ENCODE results near the gene SCAF1. TPM values are rescaled to one million over a fixed set of nuclear protein-coding genes. Genes with fewer than 3 reads are reported as not detected.

Gene SCAF1
- total RNA-seq, 1 experiment from 2014 or later, result 25.2 TPM

DNA sequence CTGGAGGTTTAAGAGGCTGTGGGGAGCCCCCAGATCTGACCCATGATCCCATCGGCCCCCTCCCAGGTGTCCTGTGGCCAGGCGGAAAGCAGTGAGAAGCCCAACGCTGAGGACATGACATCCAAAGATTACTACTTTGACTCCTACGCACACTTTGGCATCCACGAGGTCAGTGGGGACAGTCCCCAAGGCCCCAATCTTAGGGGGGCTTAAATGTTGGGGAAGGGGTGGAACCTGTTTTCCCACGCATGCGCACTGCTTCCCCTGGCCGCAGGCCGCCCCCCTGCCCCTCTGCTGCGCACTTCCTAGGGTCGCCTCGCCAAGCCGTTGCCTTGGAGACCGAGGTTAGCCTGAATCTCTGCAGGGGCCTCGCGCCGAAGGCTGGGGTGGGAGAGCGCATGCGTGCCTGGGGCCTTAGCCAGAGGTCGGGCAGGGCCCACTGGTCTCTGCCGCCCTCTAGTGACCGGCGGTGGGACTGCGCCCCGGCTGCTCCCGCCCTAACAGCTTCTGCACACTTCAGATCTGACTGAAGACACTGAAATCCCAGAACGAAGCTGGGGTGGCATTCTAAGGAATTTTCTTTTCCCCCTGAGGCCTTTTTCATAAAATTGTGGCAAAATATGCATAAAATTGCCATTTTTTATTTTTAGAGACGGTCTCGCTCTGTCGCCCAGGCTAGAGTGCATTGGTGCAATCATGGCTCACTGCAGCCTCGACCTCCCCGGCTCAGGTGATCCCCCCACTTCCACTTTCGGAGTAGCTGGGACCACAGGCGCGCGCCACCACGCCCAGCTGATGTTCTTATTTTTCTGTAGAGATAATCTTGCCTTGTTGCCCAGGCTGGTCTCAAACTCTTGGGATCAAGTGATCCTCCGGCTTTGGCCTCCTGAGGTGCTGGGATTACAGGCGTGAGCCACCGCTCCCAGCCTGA is 38.7 kb downstream of the SCAF1 start:
- in situ Hi-C loops (cut with HindIII; ENCODE audit: low sequenced_read_pairs), result no loop called here
- DNase-seq (ENCODE audit: low spot score), result peak; percentile 88

DNA sequence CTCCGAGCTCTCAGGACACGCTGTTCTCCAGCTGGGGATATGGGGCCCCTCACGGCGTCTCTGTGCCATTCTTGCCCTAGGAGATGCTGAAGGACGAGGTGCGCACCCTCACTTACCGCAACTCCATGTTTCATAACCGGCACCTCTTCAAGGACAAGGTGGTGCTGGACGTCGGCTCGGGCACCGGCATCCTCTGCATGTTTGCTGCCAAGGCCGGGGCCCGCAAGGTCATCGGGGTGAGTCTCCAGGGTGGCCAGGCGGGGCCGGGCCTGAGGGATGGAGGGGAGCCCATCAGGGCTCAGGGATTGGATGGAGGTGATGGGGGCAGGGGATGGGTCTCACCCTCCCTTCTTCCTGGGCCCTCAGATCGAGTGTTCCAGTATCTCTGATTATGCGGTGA is 39.8 kb downstream of the SCAF1 start:
- DNase-seq (ENCODE audit: low spot score), result no peak
- in situ Hi-C loops (cut with HindIII; ENCODE audit: low sequenced_read_pairs), result no loop called here

DNA sequence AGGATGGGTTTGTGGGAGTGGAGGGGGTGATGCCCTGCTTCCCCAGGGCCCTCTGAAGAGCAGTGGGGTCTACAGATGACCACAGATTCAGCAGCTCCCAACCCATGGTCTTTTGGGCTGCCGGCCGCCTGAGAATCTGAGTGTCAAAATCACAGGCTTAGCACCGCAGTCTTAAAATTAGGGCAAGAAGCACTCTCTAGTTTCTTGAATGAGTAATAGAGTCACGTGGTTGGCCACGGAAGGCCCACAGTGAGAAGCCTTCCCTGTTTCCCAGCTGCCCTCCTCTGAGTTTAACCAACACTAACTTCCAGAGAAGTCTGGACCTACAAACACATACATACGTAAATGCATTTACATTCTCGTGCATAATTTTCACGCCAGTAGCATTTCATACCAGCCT is 40.3 kb downstream of the SCAF1 start:
- in situ Hi-C loops (cut with HindIII; ENCODE audit: low sequenced_read_pairs), result no loop called here
- DNase-seq (ENCODE audit: low spot score), result no peak

DNA sequence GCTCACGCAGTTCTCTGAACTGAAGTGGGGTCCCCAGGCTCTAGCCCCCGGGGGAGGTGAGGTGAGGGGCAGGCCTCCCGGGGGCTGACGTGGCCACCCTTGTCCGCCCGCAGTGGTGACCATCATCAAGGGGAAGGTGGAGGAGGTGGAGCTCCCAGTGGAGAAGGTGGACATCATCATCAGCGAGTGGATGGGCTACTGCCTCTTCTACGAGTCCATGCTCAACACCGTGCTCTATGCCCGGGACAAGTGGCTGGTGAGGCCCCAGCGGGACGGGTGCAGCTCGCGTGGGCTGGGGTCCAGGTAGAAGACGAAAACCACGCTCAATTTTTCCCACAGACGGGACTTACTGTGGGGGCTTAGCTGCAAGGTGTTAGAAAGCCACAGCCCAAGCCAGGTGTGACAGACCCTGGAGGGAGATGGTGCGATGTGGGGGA is 41.8 kb downstream of the SCAF1 start:
- in situ Hi-C loops (cut with HindIII; ENCODE audit: low sequenced_read_pairs), result no loop called here
- DNase-seq (ENCODE audit: low spot score), result no peak

DNA sequence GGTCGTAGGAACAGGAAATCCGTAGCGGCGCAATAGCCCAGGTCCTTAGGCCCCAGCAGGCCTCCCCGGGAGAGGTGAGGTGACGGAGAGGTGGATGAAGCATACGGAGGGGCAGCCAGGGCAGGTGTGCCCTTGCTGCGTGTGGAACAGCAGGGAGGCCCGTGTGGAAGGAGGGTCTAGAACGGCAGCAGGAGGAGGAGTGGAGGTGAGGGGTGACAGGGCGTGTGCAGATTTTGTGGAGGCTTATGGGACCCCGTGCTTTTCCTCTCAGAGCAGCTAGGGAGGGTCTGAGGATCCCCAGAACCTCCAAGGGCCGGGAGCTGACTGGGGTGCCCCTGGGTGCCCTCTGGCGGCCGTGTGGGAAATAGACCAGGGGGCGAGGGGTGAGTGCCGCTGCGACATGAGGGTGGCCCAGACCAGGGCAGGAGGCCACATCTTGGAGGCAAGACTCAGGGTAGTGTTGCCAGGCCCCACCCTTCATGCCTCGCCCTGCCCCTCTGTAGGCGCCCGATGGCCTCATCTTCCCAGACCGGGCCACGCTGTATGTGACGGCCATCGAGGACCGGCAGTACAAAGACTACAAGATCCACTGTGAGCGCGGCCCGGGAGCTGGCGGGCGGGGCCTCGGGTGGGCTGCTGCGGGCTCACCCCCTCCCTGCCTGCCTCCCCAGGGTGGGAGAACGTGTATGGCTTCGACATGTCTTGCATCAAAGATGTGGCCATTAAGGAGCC is 42.4 kb downstream of the SCAF1 start:
- no peak for DNase-seq (ENCODE audit: low spot score)
- in situ Hi-C loops (cut with HindIII; ENCODE audit: low sequenced_read_pairs), result no loop called here

DNA sequence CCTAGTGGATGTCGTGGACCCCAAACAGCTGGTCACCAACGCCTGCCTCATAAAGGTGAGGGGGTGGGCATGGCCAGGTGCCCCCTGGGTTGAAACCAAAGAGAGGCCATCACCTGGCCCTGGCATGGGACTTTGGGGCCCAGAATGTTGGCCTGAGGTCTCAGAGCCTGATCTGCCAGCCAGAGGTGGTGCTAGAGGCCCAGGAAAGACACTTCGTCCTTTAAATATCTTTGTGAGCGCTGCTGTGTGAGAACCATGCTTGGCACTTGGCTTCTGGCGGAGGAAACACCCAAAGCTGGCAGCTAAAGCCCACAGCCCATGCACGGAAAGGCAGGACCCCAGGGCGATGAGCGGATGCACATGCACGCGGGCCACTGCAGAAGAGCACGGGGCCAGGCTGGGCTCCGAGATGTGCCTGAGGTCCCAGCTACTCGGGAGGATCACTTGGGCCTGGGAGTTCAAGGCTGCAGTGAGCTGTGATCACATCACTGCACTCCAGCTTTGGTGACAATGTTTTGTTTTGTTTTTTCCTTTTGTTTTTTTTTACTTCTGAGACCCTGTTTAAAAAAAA is 43.1 kb downstream of the SCAF1 start:
- in situ Hi-C loops (cut with HindIII; ENCODE audit: low sequenced_read_pairs), result no loop called here
- DNase-seq (ENCODE audit: low spot score), result no peak

DNA sequence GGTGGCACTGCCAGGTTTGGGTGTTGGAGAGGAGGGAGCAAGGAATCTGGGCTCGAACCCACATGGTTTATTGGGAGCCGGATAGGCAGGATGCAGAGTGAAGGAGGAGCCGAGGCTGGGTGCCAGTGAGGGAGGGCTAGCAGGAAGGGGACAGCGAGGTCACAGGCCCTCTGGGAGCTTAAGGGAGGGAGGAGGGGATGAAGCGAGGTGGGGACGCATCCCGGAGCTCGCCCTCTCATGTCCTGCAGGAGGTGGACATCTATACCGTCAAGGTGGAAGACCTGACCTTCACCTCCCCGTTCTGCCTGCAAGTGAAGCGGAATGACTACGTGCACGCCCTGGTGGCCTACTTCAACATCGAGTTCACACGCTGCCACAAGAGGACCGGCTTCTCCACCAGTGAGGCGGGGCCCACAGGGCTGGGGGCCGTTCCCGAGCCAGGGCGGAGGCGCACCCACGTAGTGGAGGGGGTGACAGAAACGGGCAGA is 43.9 kb downstream of the SCAF1 start:
- DNase-seq (ENCODE audit: low spot score), result no peak
- in situ Hi-C loops (cut with HindIII; ENCODE audit: low sequenced_read_pairs), result no loop called here

DNA sequence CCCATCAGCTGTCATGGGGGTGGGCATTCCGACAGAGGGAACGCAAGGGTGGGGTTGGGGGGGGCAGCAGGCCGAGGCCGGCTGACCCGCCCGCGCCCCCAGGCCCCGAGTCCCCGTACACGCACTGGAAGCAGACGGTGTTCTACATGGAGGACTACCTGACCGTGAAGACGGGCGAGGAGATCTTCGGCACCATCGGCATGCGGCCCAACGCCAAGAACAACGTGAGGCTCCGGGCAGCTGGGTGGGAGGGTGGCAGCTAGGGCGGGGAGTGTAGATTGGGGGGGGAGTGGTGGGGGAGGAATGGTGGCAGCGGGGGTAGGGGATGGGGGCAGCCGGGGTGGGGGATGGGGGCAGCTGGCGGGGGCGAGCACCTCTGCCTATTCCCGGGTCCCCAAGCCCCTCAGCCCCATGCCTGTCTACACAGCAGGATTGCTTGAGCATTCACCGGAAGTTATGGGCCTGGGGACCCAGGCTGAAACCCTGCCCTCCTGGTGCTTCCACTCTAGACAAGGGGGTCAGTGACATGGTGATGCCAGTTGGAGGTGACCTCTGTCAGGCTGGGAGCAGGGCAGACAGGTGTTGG is 44.6 kb downstream of the SCAF1 start:
- no peak for DNase-seq (ENCODE audit: low spot score)
- in situ Hi-C loops (cut with HindIII; ENCODE audit: low sequenced_read_pairs), result no loop called here

DNA sequence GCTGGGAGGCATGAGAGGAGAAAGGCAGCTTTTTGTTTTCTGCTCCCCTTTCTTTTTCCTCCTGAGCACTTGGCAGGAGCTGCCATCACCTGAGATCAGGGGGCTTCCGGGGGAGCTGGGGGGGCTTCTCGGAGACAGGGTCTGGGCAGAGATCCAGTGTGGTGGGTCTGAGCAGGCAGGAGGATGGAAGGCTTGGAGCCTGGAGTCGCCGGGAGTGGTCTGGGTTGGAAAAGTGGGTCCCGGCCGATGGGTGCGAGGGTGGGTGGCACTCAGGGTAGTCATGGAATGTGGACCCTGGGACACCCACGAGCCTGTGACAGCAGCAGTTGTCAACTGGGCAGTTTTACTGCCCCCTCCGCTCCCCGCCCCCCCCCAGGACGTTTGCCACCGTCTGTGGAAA is 45.1 kb downstream of the SCAF1 start:
- DNase-seq (ENCODE audit: low spot score), result no peak
- in situ Hi-C loops (cut with HindIII; ENCODE audit: low sequenced_read_pairs), result no loop called here

DNA sequence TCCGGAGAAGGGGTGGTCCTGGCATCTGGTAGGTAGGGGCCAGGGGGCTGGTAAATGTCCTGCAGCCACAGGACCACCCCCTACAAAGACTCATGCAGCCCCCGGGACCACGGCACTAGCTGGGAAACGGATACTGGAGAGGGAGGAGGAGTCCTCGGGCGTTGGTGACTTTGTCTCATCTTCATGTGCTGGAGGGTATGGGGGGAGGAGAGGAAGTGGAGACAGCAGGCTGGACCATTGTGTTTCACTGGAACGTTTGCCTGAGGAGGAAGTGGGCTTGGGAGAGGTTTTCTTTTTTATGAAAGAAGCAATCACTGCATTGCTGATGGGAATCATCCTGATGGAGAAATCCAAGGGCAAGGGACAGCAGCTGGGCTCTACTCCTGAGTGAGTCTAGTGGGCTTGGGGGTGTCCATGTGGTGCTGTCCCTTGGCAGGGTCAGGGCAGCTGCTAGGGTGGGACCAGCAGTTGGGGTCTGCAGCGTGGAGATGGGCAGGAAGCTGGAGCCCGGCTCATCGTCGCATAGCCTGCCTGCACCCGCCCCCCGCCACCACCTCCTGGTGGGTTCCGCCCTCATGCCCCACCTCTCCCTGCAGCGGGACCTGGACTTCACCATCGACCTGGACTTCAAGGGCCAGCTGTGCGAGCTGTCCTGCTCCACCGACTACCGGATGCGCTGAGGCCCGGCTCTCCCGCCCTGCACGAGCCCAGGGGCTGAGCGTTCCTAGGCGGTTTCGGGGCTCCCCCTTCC is 45.7 kb downstream of the SCAF1 start:
- DNase-seq (ENCODE audit: low spot score), result no peak
- in situ Hi-C loops (cut with HindIII; ENCODE audit: low sequenced_read_pairs), result no loop called here

DNA sequence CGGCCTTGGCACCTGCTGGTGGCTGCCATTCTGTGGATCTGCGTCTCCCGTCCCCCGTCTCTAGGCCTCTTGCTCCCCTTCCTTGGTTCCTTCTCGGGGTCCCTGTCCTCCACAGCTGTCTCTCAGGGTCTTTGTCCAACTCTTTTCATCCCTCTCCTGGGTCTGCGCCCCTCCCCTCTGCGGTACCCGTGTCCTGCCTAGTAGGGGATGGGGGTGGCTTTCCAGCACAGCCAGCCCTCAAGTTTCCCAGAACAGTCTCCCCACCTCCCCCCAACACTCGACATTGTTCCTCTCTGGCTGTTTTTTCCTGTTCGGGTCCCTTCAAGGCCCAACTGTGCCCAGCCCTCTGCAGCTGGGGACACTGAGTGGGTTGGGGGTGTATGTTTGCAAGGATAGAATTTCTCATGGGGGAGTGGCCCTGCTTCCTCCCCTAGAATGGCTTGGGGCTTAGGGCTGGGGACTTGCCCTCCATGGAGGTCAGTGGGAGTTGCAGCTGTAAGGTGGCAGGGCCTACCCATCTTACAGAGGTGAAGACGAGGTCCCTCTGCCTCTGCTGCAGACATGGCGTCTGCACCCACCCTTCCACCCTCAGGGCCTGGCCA is 46.6 kb downstream of the SCAF1 start:
- no peak for DNase-seq (ENCODE audit: low spot score)
- in situ Hi-C loops (cut with HindIII; ENCODE audit: low sequenced_read_pairs), result no loop called here

DNA sequence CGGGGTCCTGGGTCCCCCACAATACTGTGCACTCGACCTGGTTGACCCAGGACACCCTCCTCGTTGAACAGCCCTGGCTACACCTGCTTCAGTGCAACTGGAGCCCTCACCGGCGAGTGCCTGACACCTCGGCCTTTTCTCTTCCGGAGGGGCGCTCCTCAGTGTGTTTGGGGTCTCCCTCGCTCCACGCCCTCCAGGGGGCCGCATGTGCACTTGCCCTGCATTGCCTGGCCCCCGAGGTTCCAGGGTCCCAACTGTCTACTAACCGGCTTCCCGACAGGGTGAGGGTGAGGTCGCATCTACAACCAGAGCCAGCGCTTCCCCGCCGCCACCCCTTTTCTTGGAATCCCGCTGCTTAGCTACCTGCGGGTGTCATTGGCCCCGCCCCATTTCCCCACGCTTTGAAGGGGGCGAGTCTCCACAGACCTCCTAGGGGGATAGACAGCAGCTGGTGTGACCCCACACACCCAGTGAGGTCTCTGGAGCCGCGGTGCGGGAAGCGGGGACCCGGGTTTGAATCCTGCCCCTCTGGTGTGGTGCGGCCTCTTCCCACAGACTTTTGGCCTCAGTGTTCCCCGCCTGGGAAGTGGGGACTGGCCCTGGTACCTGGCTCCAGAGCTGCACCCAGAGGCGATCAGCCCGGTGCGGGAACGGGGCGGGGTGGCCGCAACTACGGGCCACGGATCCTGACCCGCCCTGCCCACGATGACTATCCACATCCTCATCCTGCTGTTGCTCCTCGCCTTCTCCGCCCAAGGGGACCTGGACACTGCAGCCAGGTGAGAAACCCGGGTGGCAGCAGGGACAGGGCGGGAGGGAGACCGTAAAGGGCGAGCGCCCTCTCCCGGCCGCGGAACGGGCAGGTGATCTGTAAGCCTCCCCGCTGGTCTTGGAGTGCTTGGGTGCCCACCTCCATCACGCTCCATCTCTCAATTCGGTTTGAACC is 47.4 kb downstream of the SCAF1 start, which contains the start of gene ADM5:
Gene ADM5 (plus strand): TSS at position 462 of the 946 bp plus-strand sequence. CDS start 244 bp downstream, at position 706.
- in situ Hi-C loops (cut with HindIII; ENCODE audit: low sequenced_read_pairs), result no loop called here
- peak; percentile 84 for DNase-seq (ENCODE audit: low spot score)

DNA sequence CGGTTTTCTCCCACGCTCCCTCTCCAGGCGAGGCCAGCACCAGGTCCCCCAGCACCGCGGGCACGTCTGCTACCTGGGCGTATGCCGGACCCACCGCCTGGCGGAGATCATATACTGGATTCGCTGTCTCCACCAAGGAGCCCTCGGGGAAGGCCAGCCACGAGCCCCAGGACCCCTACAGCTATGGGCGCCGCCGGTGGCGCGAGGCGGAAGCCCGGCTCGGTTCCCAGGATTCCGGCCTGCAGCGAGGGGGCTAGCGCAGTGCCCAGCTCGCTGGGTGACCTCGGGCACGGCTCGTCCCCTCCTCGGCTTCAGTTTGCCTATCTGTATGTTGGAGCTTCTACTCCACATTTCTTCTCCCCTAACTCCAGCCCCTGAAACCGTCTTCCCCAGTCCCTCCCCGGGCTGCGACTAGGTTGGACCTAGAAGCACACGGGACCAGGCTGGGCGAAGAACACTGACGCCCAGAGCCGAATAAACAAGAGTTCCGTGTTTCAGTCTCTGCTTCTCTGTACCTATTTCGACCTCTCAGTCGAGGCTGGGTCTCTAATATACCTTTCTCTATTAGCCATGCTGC is 48.2 kb downstream of the SCAF1 start:
- in situ Hi-C loops (cut with HindIII; ENCODE audit: low sequenced_read_pairs), result no loop called here
- DNase-seq (ENCODE audit: low spot score), result no peak

DNA sequence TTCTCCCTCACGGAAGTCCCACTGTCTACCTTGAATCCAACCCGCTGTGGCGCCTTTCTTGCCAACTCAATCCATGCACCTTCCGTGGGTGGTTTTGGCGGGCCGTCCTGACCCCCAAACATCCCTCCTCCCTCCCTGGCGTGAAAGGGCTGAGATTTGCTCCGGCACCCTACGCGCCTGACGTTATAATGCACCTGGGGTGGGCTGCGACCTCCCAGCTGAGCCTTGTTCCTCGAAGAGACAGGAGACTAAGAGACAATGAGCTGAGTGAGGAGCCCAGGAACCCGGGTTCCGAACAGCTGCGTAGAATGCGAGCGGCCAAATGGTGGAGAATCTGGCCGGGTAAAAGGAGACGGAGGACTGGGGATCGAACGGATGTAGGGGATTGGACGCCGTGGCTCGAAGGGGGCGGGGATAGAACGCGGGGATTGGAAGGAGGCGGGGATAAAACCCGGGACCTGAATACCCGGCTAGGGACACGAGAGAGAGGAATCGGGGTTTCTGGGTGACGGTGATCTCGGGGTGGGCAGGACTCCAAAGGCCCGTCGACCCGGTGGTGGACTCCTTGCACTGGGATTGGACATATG is 48.7 kb downstream of the SCAF1 start, which contains the start of gene CPT1C:
Gene CPT1C (plus strand): TSS at position 461 of the 587 bp plus-strand sequence. CDS start 1,137 bp downstream, outside the sequence.
- in situ Hi-C loops (cut with HindIII; ENCODE audit: low sequenced_read_pairs), result no loop called here
- peak; percentile 98 for DNase-seq (ENCODE audit: low spot score)

DNA sequence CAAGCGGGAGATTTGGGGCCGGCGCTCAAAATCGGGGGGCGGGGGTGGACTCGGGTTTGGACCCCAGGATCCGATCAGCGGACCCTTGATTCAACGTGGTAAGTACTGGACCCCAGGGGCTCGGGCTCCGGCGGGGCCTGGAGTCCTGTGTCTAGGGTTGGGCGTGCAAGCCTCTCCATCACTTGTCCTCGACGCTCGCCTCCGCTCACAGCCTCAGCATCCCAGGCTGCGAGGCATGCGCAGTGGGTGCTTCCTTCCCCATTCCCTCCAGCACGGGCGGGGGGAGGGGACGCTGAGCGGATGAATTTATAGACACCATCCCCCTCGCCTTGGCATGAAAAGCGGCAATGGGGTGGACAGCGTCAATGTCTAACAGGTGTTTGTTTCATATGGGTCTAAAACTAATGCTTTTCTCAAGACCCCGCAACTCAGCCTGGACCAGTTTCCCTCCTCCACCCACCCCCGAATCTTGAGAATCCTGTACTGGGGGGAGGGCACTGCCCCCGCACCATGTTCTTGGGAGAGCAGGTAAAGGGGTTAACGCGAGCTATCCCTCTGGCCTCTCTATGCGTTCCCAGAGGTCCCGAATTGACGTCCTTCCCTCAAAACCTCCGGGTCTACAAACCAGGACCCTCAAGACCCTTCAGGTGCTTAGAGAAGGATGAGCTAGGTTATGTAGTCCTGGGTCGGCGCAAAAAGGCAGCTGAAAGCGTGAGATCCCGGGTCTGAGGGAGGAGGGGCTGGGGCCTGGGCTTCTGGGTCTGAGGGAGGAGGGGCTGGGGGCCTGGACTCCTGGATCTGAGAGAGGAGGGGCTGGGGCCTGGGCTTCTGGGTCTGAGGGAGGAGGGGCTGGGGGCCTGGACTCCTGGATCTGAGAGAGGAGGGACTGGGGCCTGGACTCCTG is 49.5 kb downstream of the SCAF1 start:
- in situ Hi-C loops (cut with HindIII; ENCODE audit: low sequenced_read_pairs), result no loop called here
- peak; percentile 86 for DNase-seq (ENCODE audit: low spot score)

DNA sequence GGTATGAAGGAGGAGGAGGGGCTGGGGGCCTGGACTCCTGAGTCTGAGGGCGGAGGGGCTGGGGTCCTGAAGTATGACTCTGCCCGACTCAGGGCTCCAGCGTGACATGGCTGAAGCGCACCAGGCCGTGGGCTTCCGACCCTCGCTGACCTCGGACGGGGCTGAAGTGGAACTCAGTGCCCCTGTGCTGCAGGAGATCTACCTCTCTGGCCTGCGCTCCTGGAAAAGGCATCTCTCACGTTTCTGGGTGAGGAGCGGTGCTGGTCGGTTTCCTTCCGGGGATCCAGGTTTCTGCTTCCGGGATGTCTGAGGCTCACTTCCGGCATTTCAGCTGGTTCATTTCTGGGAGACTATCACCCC is 50.1 kb downstream of the SCAF1 start:
- peak; percentile 80 for DNase-seq (ENCODE audit: low spot score)
- in situ Hi-C loops (cut with HindIII; ENCODE audit: low sequenced_read_pairs), result no loop called here

Data from G401 (cell line).